Neural crest cell (in vitro differentiated cells): ENCODE data around the gene ACVR1B. TPM values are rescaled to one million over a fixed set of nuclear protein-coding genes. Genes with fewer than 3 reads are reported as not detected.
A peak's percentile ranks its signal among the peaks of the same experiment; 100 is the strongest.

ENCODE experiments used
- DNase-seq: peaks from one replicate; pipeline ENCODE4 v3.0.0; 2021; ENCODE audit warnings: low read depth, mixed read lengths, low spot score
- H3K27ac Mint-ChIP-seq: one replicate; pipeline ENCODE4 v1.8.0; 2021; ENCODE audit warnings: mild to moderate bottlenecking, mixed read lengths; ENCODE audit not compliant: unreplicated experiment
- H3K27me3 Mint-ChIP-seq: 2 replicates; pipeline ENCODE4 v1.8.0; 2021; ENCODE audit warnings: low read depth, mild to moderate bottlenecking, mixed read lengths
- H3K36me3 Mint-ChIP-seq: 2 replicates; pipeline ENCODE4 v1.8.0; 2021; ENCODE audit warnings: low read depth, mild to moderate bottlenecking, mixed read lengths
- H3K4me1 Mint-ChIP-seq: 2 replicates; pipeline ENCODE4 v1.8.0; 2021; ENCODE audit warnings: mixed read lengths
- H3K4me3 Mint-ChIP-seq: one replicate; pipeline ENCODE4 v1.8.0; 2021; ENCODE audit warnings: mild to moderate bottlenecking, mixed read lengths
- H3K9me3 Mint-ChIP-seq: 2 replicates; pipeline ENCODE4 v1.8.0; 2021; ENCODE audit warnings: mixed read lengths
- total RNA-seq: library from RNA; stranded (reverse); gene quantifications from 2 replicates; pipeline ENCODE4 v1.2.1, GENCODE V29; 2021
- TF ChIP-seq, protein P1 (sequence below): fragments of 200-600 bp; sonication (generic); conservative IDR thresholded peaks from 2 replicates; pipeline ENCODE4 v1.5.0; 2021; ENCODE audit warnings: antibody characterized with exemption, mild to moderate bottlenecking

ACVR1B gene
- total RNA-seq, 1 donor from 2014 or later: 34.3 TPM

DNA sequence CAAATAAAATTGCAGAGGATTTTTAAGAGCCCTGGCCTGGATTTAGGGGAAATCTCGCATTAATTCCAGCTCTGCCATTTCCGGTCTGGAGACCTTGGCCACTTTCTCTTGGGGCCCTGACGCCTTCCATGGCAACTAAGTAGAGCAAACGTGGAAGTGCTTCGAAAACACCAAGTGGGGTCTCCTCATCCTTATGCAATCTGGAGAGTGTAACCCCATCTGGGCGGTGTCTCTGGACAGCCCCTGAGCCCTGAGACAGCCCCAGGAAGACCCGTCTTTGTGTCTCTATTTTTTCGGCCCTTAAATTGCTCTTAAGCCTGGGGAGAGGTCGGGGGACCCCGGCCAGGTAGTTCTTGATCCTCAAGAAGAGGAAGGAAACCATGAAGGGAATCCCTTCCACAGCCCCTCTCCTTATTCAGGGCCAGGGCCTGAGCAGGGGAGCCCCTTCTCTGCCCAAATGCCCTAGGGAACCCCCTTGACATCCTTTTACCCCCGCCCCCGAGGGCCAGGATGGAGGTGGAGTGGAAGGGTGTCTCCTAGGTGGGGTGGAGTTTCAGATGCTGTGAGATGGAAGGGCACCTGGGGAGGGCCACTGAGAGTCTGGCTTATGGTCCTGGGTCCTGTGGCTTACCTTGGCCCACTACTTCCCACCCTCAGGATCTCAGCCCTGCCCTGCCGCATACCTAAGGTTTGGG is 82.1 kb downstream of the ACVR1B start:
- TF ChIP-seq, protein P1, sequence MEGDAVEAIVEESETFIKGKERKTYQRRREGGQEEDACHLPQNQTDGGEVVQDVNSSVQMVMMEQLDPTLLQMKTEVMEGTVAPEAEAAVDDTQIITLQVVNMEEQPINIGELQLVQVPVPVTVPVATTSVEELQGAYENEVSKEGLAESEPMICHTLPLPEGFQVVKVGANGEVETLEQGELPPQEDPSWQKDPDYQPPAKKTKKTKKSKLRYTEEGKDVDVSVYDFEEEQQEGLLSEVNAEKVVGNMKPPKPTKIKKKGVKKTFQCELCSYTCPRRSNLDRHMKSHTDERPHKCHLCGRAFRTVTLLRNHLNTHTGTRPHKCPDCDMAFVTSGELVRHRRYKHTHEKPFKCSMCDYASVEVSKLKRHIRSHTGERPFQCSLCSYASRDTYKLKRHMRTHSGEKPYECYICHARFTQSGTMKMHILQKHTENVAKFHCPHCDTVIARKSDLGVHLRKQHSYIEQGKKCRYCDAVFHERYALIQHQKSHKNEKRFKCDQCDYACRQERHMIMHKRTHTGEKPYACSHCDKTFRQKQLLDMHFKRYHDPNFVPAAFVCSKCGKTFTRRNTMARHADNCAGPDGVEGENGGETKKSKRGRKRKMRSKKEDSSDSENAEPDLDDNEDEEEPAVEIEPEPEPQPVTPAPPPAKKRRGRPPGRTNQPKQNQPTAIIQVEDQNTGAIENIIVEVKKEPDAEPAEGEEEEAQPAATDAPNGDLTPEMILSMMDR: no peak
- Mint-ChIP-seq H3K27ac (peak overlapping the region; percentile 98), H3K9me3 (no peaks in the 10 kb centered on the region), H3K4me1 (peaks cover 47% of the 10 kb centered on the region), H3K27me3 (peaks cover 6% of the 10 kb centered on the region), H3K36me3 (no peaks in the 10 kb centered on the region), H3K4me3 (peak overlapping the region; percentile 83)
- DNase-seq: no peak

DNA sequence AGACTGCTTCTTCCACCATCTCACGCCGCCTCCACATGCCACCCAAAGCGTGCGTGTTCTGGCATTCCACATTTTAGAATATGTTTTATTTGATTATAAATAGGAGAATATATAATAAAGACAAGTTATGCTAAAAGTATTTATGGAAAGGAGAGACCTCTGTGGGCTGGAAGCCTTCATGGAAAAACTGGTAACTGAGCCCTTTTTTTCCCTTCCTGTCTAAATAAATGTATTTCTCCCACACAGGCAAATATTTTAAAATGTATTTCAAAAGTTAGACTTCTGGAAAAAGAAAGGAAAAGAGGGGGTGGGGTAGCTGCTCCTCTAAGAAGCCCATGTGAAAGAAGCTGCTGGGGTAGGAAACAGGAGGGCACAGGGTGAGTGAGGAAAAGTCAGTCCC is 83.7 kb downstream of the ACVR1B start:
- Mint-ChIP-seq H3K4me3 (peak overlapping the region; percentile 89), H3K27ac (no peak overlapping the region), H3K9me3 (no peaks in the 10 kb centered on the region), H3K36me3 (no peaks in the 10 kb centered on the region), H3K4me1 (peaks cover 54% of the 10 kb centered on the region), H3K27me3 (peaks cover 6% of the 10 kb centered on the region)
- TF ChIP-seq, protein P1: no peak
- no peak for DNase-seq

GRCh38 chr12:52035926-52036325 is 84.4 kb downstream of the ACVR1B start:
- DNase-seq: no peak
- Mint-ChIP-seq H3K4me3 (peak overlapping the region; percentile 89), H3K9me3 (no peaks in the 10 kb centered on the region), H3K27me3 (peaks cover 6% of the 10 kb centered on the region), H3K4me1 (peaks cover 60% of the 10 kb centered on the region), H3K36me3 (no peaks in the 10 kb centered on the region), H3K27ac (no peak overlapping the region)
- TF ChIP-seq, protein P1: no peak

DNA sequence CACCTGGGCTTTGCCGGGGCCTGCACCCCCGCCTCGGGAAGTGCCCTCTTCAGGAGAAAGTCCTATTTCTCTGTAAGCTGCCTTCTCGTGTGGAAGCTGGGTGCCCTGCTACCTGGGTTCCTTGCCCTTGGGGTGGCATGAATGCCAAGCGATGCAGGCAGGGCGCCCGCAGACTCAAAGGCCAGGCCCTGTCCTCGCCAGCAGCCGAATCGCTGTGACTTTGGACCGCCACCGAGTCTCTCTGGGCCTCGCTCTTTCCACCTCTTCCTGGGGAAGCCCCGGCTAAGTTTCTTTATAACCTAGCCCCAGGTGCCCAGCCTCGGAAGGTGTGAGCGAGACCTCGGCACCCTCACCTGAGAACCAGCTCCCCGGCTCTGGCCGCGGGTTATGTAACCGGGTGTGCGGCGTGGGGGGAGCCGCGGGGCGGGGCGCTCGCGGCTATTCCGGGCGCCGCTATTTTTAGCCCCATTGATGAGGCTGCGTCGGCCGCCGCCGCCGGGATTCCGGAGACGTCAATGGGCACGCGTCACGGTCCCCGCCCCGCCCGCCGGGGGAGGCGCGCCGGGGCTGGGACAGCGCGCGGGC is 85.2 kb downstream of the ACVR1B start:
- no peak overlapping the region for H3K27ac Mint-ChIP-seq
- TF ChIP-seq, protein P1: no peak
- H3K36me3 Mint-ChIP-seq: no peaks in the 10 kb centered on the region
- peak overlapping the region; percentile 89 for H3K4me3 Mint-ChIP-seq
- peak; percentile 53 for DNase-seq
- H3K27me3 Mint-ChIP-seq: peaks cover 6% of the 10 kb centered on the region
- no peaks in the 10 kb centered on the region for H3K9me3 Mint-ChIP-seq
- peaks cover 63% of the 10 kb centered on the region for H3K4me1 Mint-ChIP-seq

- H3K9me3 Mint-ChIP-seq: no peaks in the 10 kb centered on the region
- H3K4me3 Mint-ChIP-seq: peak overlapping the region; percentile 97
- peaks cover 57% of the 10 kb centered on the region for H3K4me1 Mint-ChIP-seq
- H3K27me3 Mint-ChIP-seq: peaks cover 6% of the 10 kb centered on the region
- no peak for DNase-seq
- TF ChIP-seq, protein P1: no peak
- H3K27ac Mint-ChIP-seq: peak overlapping the region; percentile 97
- no peaks in the 10 kb centered on the region for H3K36me3 Mint-ChIP-seq
Measured at GRCh38 chr12:52037248-52037861, 85.9 kb downstream of the ACVR1B start.
